Neural cell (in vitro differentiated cells): ENCODE data around the gene IL20RA.

Experiments used
- EP300 ChIP-seq: fragments of 450-650 bp; conservative IDR thresholded peaks from 2 replicates; pipeline ENCODE4 v1.6.1; 2014; ENCODE audit warnings: antibody characterized with exemption, mild to moderate bottlenecking, moderate library complexity; ENCODE audit not compliant: poor library complexity, severe bottlenecking
- EZH2 ChIP-seq: fragments of 200-600, 300-800 bp; shearing (Covaris generic), sonication (generic); IDR thresholded peaks from 2 replicates; pipeline ENCODE4 v1.6.1; 2014; ENCODE audit warnings: antibody characterized with exemption, low read length, borderline replicate concordance, mild to moderate bottlenecking; ENCODE audit not compliant: insufficient read depth, poor library complexity, severe bottlenecking
- POLR2AphosphoS5 ChIP-seq: IDR thresholded peaks from 2 replicates; pipeline ENCODE4 v1.6.1; 2012
- RAD21 ChIP-seq: fragments of 450-650 bp; conservative IDR thresholded peaks from 2 replicates; pipeline ENCODE4 v1.6.1; 2014; ENCODE audit warnings: antibody characterized with exemption, mild to moderate bottlenecking, moderate library complexity
- TAF1 ChIP-seq: IDR thresholded peaks from 2 replicates; pipeline ENCODE4 v1.6.1; 2012; ENCODE audit warnings: low read depth
- TF ChIP-seq, protein P1 (sequence below): fragments of 450-650 bp; IDR thresholded peaks from 2 replicates; pipeline ENCODE4 v1.5.1; 2014; ENCODE audit warnings: antibody characterized with exemption, mild to moderate bottlenecking, moderate library complexity; ENCODE audit not compliant: poor library complexity, severe bottlenecking
- TF ChIP-seq, protein P2 (sequence below): IDR thresholded peaks from 2 replicates; pipeline ENCODE4 v1.6.1; 2012; ENCODE audit warnings: borderline replicate concordance

DNA sequence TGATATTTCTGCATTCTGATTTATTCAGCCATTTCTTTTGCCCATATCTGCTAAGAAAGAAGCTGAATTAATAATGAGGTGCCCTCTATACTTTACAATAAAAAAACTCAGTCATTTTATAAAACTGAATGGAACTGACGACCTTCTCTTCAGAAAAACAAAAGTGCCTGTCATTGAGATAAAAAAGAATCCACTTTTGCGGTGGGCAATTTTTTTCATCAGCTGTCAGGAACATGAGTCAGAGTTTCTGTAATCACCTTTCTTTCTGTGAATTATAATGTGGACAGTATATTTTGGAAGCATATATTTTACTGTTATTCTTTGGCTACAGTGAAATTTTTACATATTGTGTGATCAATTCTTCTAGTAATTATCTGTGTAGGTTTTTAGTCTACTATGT is 33.4 kb downstream of the IL20RA start:
- TF ChIP-seq, protein P1, sequence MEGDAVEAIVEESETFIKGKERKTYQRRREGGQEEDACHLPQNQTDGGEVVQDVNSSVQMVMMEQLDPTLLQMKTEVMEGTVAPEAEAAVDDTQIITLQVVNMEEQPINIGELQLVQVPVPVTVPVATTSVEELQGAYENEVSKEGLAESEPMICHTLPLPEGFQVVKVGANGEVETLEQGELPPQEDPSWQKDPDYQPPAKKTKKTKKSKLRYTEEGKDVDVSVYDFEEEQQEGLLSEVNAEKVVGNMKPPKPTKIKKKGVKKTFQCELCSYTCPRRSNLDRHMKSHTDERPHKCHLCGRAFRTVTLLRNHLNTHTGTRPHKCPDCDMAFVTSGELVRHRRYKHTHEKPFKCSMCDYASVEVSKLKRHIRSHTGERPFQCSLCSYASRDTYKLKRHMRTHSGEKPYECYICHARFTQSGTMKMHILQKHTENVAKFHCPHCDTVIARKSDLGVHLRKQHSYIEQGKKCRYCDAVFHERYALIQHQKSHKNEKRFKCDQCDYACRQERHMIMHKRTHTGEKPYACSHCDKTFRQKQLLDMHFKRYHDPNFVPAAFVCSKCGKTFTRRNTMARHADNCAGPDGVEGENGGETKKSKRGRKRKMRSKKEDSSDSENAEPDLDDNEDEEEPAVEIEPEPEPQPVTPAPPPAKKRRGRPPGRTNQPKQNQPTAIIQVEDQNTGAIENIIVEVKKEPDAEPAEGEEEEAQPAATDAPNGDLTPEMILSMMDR: no peak
- TF ChIP-seq RAD21: no peak
- TF ChIP-seq EZH2: no peak
- no peak for TF ChIP-seq POLR2AphosphoS5
- TF ChIP-seq TAF1: no peak
- no peak for TF ChIP-seq EP300
- TF ChIP-seq, protein P2, sequence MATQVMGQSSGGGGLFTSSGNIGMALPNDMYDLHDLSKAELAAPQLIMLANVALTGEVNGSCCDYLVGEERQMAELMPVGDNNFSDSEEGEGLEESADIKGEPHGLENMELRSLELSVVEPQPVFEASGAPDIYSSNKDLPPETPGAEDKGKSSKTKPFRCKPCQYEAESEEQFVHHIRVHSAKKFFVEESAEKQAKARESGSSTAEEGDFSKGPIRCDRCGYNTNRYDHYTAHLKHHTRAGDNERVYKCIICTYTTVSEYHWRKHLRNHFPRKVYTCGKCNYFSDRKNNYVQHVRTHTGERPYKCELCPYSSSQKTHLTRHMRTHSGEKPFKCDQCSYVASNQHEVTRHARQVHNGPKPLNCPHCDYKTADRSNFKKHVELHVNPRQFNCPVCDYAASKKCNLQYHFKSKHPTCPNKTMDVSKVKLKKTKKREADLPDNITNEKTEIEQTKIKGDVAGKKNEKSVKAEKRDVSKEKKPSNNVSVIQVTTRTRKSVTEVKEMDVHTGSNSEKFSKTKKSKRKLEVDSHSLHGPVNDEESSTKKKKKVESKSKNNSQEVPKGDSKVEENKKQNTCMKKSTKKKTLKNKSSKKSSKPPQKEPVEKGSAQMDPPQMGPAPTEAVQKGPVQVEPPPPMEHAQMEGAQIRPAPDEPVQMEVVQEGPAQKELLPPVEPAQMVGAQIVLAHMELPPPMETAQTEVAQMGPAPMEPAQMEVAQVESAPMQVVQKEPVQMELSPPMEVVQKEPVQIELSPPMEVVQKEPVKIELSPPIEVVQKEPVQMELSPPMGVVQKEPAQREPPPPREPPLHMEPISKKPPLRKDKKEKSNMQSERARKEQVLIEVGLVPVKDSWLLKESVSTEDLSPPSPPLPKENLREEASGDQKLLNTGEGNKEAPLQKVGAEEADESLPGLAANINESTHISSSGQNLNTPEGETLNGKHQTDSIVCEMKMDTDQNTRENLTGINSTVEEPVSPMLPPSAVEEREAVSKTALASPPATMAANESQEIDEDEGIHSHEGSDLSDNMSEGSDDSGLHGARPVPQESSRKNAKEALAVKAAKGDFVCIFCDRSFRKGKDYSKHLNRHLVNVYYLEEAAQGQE: no peak
